Raji (cell line): ENCODE results near the gene RNF223.

ENCODE experiments used
- POLR2A ChIP-seq: IDR thresholded peaks from 2 replicates; pipeline ENCODE4 v1.6.1; 2011; ENCODE audit warnings: low read depth, low read length, control low read depth; ENCODE audit not compliant: insufficient read depth

Gene RNF223

DNA sequence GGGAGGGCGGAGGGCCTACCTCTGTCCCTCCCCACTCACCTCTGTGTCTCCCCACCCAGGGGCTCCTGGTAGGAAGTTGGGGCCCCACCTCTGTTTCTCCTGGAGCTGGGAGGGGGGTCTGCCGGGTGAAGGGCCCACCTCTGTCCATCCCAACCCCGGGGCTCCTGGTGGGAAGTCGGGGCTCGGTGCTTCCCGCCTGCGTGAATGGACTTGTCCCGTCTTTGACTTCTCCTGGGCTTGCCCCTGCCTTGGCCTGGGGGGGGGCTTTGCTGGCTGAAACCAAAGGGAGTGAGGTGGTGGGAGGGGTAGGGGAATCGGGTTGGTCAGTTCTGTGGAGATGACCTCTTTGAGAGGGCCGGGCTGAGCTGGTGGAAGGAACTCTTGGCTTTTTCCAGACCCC is 48.4 kb downstream of the RNF223 start:
- no peak for TF ChIP-seq POLR2A

DNA sequence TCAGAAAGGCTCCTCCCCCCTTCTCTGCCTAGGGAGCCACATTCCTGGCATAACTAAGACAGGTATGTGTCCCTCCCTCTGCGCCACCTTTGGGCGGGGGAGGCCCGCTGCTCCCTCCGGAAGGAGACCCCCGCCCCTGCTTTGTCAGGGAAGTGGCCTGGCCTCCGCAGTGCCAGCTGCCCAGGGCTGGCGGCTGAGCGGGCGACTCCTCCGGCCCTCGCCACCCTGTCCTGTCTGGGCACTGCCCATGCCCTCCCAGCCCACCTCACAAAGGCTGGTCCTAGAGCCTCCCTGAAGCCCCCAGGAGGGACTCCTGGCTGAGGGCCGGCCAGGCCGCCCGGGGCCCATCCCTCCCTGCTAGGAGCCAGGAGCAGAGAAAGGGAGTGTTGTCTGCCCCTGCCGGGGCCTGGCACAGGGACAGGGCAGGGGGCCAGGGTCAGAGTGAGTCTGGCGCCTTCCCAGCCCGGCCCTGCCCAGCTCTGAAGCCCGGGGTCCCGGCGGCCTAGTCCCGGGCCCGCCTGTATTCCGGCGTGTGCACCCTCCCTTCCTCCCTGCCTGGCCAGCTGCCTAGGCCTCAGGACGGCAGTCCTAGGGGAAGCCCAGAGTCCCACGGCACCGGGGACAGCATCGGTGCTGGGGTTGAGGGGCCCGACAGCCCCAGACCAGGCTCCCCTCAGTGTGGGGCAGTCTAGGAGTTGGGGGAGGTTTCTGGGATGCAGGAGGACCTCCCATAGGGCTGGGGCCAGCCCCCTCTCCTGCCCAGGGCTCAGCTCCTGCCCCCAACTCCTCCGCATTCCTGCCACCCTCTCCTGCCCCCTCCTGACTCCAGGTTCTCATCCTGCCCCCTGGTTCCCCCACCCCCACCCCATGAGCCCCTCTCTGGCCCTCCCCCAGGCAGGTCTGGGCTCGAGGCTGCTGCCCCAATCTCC is 49.1 kb downstream of the RNF223 start:
- TF ChIP-seq POLR2A = no peak

DNA sequence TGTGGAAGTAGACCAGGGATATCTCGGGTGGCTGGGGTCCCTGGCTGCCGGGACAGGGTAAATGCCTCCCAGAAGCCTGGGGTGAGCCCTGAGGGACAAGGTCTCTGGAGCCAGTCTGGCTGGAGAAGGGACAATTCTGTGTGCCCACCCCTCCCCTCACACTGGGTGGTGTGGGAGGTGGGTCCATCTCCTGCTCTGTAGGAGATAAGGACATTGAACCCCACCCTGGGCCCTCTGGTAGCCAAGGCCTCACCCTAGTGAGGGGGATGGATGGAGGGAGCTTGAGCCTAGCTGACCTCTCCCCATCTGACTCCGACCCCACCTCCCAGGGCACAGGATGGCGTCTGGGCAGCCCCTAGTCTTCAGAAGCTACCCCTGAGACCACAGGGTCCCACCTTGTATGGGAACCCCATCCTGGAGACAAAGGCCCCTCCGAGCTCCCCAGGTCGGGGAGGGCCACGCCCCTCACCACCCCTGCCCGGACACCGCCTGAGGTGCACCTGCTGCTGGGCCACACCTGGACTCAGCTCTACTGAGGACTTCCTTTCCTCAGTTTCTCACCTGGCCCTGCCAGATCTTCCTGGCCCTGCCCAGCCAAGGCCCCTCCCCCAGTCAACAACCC is 49.8 kb downstream of the RNF223 start:
- no peak for TF ChIP-seq POLR2A

DNA sequence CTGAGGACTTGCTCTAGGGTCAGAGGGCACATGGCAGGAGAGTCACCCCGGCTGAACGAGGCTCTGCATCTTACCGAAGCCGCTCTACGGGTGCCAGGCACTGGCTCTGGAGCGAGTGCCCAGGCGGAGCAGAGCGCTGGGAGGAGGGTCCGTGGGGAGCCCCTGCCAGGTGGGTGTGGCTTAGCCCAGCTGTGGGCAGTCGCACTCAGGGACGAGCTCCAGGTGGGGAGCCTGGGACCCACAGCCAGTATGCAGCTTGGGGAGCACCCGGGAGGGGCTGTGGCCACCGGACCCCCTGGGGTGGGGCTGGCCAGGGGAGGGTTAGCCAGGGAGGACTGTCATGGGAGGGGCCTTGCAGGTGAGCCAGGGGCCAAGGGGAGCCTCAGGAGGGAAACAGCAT is 50.4 kb downstream of the RNF223 start:
- TF ChIP-seq POLR2A = no peak

DNA sequence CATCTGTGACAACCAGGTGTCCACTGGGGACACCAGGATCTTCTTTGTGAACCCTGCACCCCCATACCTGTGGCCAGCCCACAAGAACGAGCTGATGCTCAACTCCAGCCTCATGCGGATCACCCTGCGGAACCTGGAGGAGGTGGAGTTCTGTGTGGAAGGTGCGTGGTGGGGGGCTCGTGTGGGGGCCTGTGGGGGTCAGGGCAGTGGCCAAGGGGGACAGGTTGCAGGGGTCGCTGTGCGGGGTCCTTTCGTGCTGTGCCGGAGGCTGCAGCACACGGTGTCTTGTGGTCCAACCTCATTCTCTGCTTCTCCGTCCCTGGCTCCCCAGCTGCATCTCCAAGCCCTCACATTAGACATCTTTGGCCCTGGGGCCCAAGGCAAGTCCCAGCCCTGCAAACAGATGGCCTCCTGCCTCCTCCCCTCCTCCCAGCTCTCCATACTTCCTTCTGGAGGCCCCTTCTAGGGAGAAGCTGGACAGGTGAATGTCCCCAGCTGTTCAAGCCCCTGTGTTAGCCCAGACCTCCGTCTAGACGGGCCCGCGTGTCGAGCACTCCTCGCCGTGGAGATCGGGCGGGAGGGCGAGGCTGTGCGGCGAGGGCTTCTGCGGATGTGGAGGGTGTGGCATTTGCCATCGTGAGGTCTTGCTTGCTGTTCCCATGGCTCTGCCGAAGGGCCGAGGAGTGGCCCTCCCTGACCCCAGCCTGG is 51.6 kb downstream of the RNF223 start:
- no peak for TF ChIP-seq POLR2A

DNA sequence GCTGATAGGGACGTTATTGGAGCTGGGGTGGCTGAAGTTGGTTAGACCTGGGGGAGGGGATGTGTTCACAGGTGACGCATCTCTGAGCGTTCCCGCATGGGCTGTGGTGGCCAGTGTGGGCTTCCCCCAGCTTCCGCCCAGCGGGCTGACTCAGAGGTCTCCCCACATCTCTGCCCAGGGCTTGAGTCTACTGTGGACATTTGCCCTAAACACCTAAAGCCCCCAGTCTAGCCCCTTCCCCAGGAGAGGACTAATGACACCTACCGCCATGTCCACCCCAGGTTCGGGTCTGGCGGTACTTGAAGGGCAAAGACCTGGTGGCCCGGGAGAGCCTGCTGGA is 52.2 kb downstream of the RNF223 start:
- no peak for TF ChIP-seq POLR2A

DNA sequence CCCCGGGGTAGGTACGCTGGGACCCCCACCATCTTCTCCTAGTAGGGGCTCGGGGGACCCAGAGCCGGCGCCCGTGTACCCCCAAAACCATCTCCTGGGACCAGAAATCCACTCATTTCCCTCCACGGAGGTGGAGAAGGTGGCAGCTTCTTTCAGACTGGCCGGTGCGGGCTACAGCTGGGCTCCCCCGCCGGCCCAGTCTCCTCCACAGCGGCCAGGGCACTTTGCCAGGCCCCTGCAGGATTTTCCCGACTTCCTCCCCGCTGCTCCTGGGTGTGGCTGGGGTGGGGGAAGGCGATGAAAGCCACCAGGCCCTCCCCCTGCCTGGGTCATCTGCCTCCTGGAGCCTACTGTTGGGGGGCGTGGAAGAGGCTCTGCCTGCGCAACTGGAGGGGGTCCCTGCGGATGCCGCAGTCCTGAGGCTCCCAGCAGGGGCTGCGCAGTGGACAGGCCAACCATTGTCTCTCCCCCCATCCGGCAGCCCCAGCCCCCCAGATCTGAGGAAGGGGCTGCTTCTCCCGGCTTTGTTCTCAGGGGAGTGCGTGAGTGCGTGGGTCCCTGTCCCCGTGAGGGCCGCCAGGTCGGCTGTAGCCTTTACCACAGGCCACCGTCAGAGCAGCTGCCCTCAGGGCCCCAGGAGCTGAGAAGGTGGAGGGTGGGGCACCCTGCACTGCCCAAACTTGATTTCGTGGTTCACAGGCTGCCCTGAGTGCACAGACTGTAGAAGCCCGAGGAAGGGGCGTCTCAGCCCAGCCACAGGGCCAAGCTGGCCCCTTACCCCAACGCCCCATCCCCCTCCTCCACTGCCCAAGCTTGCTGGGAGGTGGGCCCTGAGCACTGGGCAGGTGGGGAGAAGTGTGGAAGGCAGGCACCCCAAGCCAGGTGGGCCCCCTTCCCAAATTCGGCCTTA is 52.8 kb downstream of the RNF223 start:
- TF ChIP-seq POLR2A = no peak
